GM12892 (cell line): ENCODE data around the gene BANP.
"Not testable (repeated sequence)": the region's sequence is repeated elsewhere in the genome, so short reads cannot be mapped to it uniquely, and the experiment has no call there.

Experiments used
- DNase-seq: peaks from one replicate; pipeline ENCODE4 v3.0.0; 2011; ENCODE audit not compliant: insufficient read length
- FAIRE-seq: peaks from 2 replicates; lab custom pipeline; 2011; peaks lifted over from hg19 to GRCh38; lab: Jason Lieb, UNC
- POLR2A ChIP-seq: IDR thresholded peaks from 2 replicates; pipeline ENCODE4 v1.6.1; 2011; ENCODE audit warnings: low read depth, low read length, control low read depth
- POLR2AphosphoS5 ChIP-seq: IDR thresholded peaks from 2 replicates; pipeline ENCODE4 v1.6.1; 2011; ENCODE audit warnings: low read depth, low read length, control low read depth
- TAF1 ChIP-seq: IDR thresholded peaks from 2 replicates; pipeline ENCODE4 v1.6.1; 2011; ENCODE audit warnings: low read depth, mild to moderate bottlenecking, control low read depth, low read length, borderline replicate concordance

BANP gene

GRCh38 chr16:87931504-87931903, 19.7 kb upstream of the BANP start:
- FAIRE-seq (no peak), DNase-seq (no peak)
- TF ChIP-seq POLR2AphosphoS5 (no peak), POLR2A (no peak), TAF1 (no peak)

- not testable (repeated sequence) for FAIRE-seq, DNase-seq
Observed at GRCh38 chr16:87932475-87933139, 18.6 kb upstream of the BANP start.

- no peak for TF ChIP-seq TAF1
- no peak for TF ChIP-seq POLR2AphosphoS5
- no peak for TF ChIP-seq POLR2A
- no peak for FAIRE-seq
Observed at GRCh38 chr16:87933140-87933495, 18.1 kb upstream of the BANP start.

GRCh38 chr16:87934752-87935425, 16.3 kb upstream of the BANP start:
- not testable (repeated sequence) for FAIRE-seq, DNase-seq

More at GRCh38 chr16:87933140-87933495, 18.1 kb upstream of the BANP start:
- no peak for DNase-seq

- DNase-seq, FAIRE-seq: not testable (repeated sequence)
Observed at GRCh38 chr16:87936016-87936374, 15.2 kb upstream of the BANP start.

- TF ChIP-seq POLR2AphosphoS5 (no peak), POLR2A (no peak), TAF1 (no peak)
- FAIRE-seq (no peak), DNase-seq (no peak)
Observed at GRCh38 chr16:87936375-87937230, 14.6 kb upstream of the BANP start, which contains the start of gene CA5A. TSS of gene CA5A (minus strand) at chr16:87936529. CDS start at chr16:87936450, 79 bp downstream.

- FAIRE-seq, DNase-seq: not testable (repeated sequence)
Observed at GRCh38 chr16:87937231-87937542, 14.0 kb upstream of the BANP start.

GRCh38 chr16:87938412-87938949, 12.8 kb upstream of the BANP start:
- FAIRE-seq (no peak), DNase-seq (no peak)
- TF ChIP-seq POLR2AphosphoS5 = no peak

GRCh38 chr16:87939562-87940423, 11.4 kb upstream of the BANP start:
- no peak for TF ChIP-seq TAF1
- TF ChIP-seq POLR2A = no peak
- TF ChIP-seq POLR2AphosphoS5 = no peak
- DNase-seq = no peak
- FAIRE-seq = no peak

- DNase-seq = no peak
- TF ChIP-seq TAF1 (no peak), POLR2A (no peak), POLR2AphosphoS5 (no peak)
- FAIRE-seq = no peak
Observed at GRCh38 chr16:87942680-87943079, 8.6 kb upstream of the BANP start.

- FAIRE-seq = no peak
- no peak for DNase-seq
- TF ChIP-seq POLR2AphosphoS5 = no peak
- TF ChIP-seq TAF1 = no peak
- TF ChIP-seq POLR2A = no peak
Observed at GRCh38 chr16:87945351-87946042, 5.7 kb upstream of the BANP start.
